Kidney (tissue), 14 donors: ENCODE measurements around the gene MAPT. TPM values are rescaled to one million over a fixed set of nuclear protein-coding genes. Genes with fewer than 3 reads are reported as not detected.

Experiments
- DNase-seq, 5 donors: peaks; one replicate each; pipeline ENCODE4 v3.0.0-alpha.2; 2013 to 2020
- FAIRE-seq: peaks from 2 replicates; lab custom pipeline; 2012; peaks lifted over from hg19 to GRCh38; lab: Jason Lieb, UNC
- H3K27ac ChIP-seq, 2 donors: one replicate each; pipeline ENCODE4 v1.7.0; 2013; ENCODE audit warnings: low read depth in 2 of 2, low read length in 2 of 2, inconsistent platforms in 1 of 2
- H3K27me3 ChIP-seq: one replicate; pipeline ENCODE4 v1.7.1; 2013; ENCODE audit warnings: low read length, inconsistent platforms; ENCODE audit not compliant: control insufficient read depth, insufficient read depth
- H3K36me3 ChIP-seq, 3 donors: one replicate each; pipeline versions ENCODE4 v1.7.0 to v1.7.1; 2013; ENCODE audit warnings: low read length in 3 of 3, control low read depth in 1 of 3, inconsistent platforms in 1 of 3; ENCODE audit not compliant: insufficient read depth in 3 of 3, control insufficient read depth in 2 of 3
- H3K4me1 ChIP-seq, 3 donors: one replicate each; pipeline versions ENCODE4 v1.7.0 to v1.7.1; 2013; ENCODE audit warnings: low read length in 3 of 3, inconsistent platforms in 1 of 3, low read depth in 1 of 3; ENCODE audit not compliant: control insufficient read depth in 2 of 3, insufficient read depth in 2 of 3
- H3K4me3 ChIP-seq, 3 donors: one replicate each; pipeline versions ENCODE4 v1.7.0 to v1.8.1; 2013; ENCODE audit warnings: low read length in 3 of 3, control low read depth in 1 of 3, inconsistent platforms in 1 of 3
- H3K9ac ChIP-seq, 3 donors: one replicate each; pipeline versions ENCODE4 v1.7.0 to v1.7.1; 2013; ENCODE audit warnings: low read length in 3 of 3, control low read depth in 1 of 3, inconsistent platforms in 1 of 3
- H3K9me3 ChIP-seq, 3 donors: one replicate each; pipeline versions ENCODE4 v1.7.0 to v1.7.1; 2013; ENCODE audit warnings: low read length in 3 of 3, control low read depth in 1 of 3, inconsistent platforms in 1 of 3; ENCODE audit not compliant: control insufficient read depth in 2 of 3, insufficient read depth in 1 of 3
- CTCF ChIP-seq: IDR thresholded peaks from 3 replicates; pipeline ENCODE4 v1.5.1; 2012; ENCODE audit warnings: mild to moderate bottlenecking, moderate library complexity, borderline replicate concordance; ENCODE audit not compliant: insufficient read depth; ENCODE audit errors: extremely low read depth
- intact Hi-C: fragments of 100-400 bp; cut with DNase I; formaldehyde crosslinking; loops from one replicate; pipeline ENCODE4 v1.11.1; 2022
- polyA plus RNA-seq: library from polyadenylated mRNA; stranded (reverse); fragments of 350-450 nt; fragmentation: Illumina TruSeq; extraction: RNeasy Lipid Tissue Mini Kit (QIAGEN cat#74804); gene quantifications from one replicate; pipeline ENCODE4 v1.2.3, GENCODE V29; 2014; ENCODE audit warnings: low read depth, low replicate concordance; ENCODE audit not compliant: insufficient read depth
- total RNA-seq: library from RNA; stranded (reverse); fragmentation: NEBNext Ultra II Directional; extraction: Animal tissue kit (Norgen Biotek cat#: 25700); gene quantifications from one replicate; pipeline ENCODE4 v1.2.1, GENCODE V29; 2021
- donor health status: control.
- donor health status: control.
- donor health status: control.
- donor health status: control.
- donor health status: control.
- donor health status: DM: yes; HTN: yes; CAD: no.
- donor health status: Normal renal cell carcinoma (clear cell type).

Gene MAPT
- total and polyA plus RNA-seq, 2 donors from 2014 or later = 2.9 to 15.4 TPM

GRCh38 chr17:46025060-46025459, 130.7 kb downstream of the MAPT start:
- DNase-seq (no peak), FAIRE-seq (no peak)
- Histone ChIP-seq H3K27ac (no peak overlapping the region), H3K4me1 (no peaks in the 10 kb centered on the region), H3K36me3 (peaks cover 0 to 9% (median 6%) of the 10 kb centered on the region in 3 donors), H3K4me3 (no peak overlapping the region), H3K9me3 (no peaks in the 10 kb centered on the region), H3K9ac (no peak overlapping the region), H3K27me3 (no peaks in the 10 kb centered on the region)
- no peak for TF ChIP-seq CTCF
- intact Hi-C loops = no loop called here

DNA sequence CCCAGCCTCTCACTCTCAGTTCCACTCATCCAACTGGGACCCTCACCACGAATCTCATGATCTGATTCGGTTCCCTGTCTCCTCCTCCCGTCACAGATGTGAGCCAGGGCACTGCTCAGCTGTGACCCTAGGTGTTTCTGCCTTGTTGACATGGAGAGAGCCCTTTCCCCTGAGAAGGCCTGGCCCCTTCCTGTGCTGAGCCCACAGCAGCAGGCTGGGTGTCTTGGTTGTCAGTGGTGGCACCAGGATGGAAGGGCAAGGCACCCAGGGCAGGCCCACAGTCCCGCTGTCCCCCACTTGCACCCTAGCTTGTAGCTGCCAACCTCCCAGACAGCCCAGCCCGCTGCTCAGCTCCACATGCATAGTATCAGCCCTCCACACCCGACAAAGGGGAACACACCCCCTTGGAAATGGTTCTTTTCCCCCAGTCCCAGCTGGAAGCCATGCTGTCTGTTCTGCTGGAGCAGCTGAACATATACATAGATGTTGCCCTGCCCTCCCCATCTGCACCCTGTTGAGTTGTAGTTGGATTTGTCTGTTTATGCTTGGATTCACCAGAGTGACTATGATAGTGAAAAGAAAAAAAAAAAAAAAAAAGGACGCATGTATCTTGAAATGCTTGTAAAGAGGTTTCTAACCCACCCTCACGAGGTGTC, 131.3 kb downstream of the MAPT start:
- H3K4me1 ChIP-seq = no peaks in the 10 kb centered on the region
- H3K27ac ChIP-seq = no peak overlapping the region
- TF ChIP-seq CTCF = no peak

DNA sequence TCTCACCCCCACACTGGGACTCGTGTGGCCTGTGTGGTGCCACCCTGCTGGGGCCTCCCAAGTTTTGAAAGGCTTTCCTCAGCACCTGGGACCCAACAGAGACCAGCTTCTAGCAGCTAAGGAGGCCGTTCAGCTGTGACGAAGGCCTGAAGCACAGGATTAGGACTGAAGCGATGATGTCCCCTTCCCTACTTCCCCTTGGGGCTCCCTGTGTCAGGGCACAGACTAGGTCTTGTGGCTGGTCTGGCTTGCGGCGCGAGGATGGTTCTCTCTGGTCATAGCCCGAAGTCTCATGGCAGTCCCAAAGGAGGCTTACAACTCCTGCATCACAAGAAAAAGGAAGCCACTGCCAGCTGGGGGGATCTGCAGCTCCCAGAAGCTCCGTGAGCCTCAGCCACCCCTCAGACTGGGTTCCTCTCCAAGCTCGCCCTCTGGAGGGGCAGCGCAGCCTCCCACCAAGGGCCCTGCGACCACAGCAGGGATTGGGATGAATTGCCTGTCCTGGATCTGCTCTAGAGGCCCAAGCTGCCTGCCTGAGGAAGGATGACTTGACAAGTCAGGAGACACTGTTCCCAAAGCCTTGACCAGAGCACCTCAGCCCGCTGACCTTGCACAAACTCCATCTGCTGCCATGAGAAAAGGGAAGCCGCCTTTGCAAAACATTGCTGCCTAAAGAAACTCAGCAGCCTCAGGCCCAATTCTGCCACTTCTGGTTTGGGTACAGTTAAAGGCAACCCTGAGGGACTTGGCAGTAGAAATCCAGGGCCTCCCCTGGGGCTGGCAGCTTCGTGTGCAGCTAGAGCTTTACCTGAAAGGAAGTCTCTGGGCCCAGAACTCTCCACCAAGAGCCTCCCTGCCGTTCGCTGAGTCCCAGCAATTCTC, 132.1 kb downstream of the MAPT start:
- Histone ChIP-seq H3K27me3 (no peaks in the 10 kb centered on the region), H3K9ac (no peak overlapping the region), H3K36me3 (peaks cover 6 to 21% (median 14%) of the 10 kb centered on the region in 3 donors), H3K4me3 (no peak overlapping the region), H3K4me1 (no peaks in the 10 kb centered on the region), H3K27ac (no peak overlapping the region), H3K9me3 (no peaks in the 10 kb centered on the region)
- intact Hi-C loops = no loop called here
- TF ChIP-seq CTCF = no peak
- DNase-seq (peak in 1 of 5 donors; percentile 48), FAIRE-seq (no peak)

More for the DNA sequence above, 131.3 kb downstream of the MAPT start:
- no peak for FAIRE-seq
- no peak overlapping the region for H3K4me3 ChIP-seq
- no peaks in the 10 kb centered on the region for H3K9me3 ChIP-seq
- intact Hi-C loops = no loop called here
- no peak for DNase-seq
- no peaks in the 10 kb centered on the region for H3K27me3 ChIP-seq
- no peak overlapping the region for H3K9ac ChIP-seq
- H3K36me3 ChIP-seq = peaks cover 5 to 14% (median 9%) of the 10 kb centered on the region in 3 donors
